OCI-M1 (cell line): ENCODE results near the gene HS6ST1.

Source experiments
- DNase-seq: peaks from one replicate; lab custom pipeline; 2025; lab: John Stamatoyannopoulos, UW

HS6ST1 gene, protein sequence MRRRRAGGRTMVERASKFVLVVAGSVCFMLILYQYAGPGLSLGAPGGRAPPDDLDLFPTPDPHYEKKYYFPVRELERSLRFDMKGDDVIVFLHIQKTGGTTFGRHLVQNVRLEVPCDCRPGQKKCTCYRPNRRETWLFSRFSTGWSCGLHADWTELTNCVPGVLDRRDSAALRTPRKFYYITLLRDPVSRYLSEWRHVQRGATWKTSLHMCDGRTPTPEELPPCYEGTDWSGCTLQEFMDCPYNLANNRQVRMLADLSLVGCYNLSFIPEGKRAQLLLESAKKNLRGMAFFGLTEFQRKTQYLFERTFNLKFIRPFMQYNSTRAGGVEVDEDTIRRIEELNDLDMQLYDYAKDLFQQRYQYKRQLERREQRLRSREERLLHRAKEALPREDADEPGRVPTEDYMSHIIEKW

DNA sequence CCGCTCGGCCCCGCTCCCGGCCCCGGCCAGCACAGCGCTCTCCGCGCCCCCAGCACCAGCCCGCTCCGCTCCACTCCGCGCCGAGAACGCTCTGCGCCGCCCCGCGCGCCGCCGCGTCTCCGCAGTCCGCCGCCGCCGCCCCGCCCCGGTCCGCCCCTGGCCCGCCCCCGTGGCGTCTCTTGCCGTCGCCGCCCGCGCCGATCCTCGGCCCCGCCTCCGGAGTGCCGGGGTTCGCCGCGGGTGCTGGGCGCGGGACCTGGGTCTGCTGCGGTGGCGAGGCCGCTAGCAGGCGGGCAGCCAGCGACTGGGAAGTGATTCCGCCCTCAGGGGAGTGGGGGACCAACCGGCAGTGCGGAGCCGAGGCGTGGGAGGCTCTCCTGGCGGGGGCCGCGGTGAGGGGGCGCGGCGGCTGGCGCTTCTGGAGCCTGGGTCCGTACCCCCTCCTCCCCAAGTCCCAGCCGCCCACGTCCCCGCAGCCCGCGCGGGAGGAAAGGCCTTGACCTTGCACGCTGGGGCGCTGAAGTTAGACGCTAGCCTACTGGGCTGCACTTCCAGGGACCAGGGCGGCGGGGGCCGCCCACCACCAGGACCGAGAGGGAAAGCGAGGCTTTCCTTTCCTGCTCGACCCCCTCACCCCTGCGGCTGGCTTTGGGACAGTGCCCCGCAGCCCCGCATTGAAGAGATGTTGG is at the start of gene HS6ST1:
Gene HS6ST1 (minus strand): TSS at position 93 of the 689 bp plus-strand sequence. CDS start 305 bp downstream, outside the sequence.
- peak; percentile 87 for DNase-seq

DNA sequence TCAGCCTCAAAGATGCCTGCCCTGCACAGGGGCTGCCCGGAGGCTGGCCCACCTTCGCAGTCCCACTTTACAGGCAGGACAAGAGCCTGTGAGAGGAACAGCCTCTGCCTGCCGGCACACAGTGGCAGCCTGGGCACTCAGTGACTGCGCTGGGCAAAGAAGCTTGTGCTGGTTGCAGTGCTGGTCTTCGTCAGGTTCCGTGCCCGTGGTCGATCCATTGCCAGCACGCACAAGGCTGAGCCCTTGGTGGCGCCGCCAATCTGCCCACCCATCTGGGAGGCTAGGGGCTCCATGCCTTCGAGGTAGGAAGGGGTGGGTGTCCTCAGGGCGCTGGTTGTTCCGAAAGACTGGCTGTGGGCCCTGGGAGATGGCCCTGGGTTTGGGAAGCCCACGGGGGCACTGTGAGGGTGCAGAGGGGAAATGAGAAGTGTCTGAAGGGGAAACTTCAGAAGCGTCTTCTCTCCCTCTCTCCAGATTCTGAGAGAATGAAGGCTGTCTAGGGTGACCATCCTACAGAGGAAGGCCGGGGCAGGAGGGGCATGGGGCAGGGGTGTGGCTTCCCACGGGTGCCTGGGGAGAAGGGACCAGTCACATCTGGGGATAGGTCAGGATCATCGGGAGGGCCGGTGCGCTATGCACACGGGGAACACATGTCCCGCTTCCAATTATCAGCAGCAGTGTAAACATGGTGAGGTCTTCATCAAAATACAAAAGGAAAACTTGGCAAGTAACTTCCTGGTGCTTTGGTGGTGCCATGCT is 49.1 kb upstream of the HS6ST1 start:
- no peak for DNase-seq

DNA sequence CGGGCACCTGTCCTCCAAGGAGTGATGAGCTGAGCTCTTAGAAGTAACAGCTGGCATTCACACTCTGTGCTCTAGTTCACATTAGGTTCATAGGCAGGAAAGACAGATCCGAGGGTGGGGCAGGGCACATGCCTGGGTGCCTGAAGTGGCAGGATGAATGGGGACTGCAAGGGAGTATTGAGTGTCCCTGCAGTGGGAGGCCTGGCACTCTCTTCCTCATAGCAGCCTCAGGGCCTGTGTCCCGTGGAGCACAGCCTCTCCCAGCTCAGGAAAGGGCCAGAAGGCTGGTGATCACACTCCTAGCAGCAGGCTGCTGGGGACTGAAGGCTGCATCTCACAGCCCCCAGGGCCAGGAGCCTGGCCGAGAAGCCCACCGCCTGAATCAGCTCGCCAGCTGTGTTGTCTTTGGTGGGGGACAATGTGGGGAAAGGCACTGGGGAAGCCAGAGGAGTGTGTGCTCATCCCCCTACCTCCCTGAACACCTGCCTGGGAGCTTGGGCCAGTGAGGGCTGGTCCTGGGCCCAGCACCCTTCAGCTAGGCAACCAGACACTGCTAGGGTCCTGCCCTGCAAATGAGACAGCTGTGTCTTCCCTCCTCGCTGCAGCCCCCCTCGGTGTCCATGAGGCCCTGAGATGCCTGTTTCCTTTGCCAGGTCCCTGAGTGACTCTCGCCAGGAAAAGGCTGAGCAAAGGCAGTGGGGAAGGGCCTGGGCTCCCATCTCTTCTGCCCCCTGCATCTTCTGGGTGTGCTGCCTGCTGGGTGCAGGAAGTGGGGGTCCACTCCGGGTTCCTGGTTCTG is 48.2 kb upstream of the HS6ST1 start:
- DNase-seq = no peak

DNA sequence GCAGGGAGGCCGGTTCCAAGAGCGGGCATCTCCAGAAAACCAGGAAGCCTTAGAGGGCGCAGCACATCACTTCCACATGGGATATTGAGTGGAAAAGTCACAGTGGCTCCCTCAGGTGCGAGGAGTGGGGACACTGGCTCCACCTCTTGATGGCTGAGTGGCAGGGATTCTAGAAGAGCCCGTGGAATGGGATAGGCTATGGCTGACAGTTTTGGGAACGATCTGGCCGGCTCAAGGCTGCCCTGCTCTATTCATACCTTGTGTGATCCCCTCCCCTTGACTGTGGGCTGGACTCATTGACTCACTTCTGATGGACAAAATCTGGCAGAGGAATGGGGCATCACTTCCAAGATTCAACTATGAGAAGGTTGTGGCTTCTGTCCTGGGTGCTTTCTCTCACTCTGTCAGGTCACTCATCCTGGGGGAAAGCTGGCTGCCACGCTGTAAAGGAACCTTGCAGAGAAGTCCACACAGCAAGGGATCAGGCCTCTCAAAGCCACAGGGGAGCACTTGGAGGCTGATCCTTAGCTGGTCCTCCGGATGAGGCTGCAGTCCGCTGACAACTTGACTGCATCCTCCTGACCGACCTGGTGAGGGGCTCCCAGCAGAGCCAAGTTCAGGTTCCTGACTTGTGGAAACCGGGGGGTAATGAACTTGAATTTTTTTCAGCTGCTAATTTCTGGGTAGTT is 46.7 kb upstream of the HS6ST1 start:
- no peak for DNase-seq

DNA sequence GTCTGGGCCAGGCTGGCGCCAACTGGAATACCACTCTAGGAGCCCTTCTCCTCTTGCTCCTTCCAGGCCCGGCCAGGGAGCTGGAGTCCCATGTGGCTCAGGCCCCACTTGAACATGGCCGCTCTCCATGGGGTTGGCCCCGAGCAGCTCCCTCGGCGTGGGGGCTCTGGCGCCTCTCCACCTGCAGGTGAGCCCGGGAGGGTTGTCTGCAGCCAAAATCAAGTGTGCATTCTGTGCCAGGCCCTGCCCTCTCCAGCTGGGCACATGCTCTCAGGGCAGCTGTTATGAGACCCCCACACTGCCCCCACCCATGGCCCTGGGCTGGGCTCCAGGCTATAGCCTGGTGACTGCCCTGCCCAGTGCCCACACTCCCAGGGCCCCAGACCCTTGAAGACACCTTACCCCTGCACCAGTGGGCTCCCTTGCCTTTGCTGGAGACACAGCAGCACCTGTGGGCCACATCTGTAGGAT is 45.8 kb upstream of the HS6ST1 start:
- no peak for DNase-seq

DNA sequence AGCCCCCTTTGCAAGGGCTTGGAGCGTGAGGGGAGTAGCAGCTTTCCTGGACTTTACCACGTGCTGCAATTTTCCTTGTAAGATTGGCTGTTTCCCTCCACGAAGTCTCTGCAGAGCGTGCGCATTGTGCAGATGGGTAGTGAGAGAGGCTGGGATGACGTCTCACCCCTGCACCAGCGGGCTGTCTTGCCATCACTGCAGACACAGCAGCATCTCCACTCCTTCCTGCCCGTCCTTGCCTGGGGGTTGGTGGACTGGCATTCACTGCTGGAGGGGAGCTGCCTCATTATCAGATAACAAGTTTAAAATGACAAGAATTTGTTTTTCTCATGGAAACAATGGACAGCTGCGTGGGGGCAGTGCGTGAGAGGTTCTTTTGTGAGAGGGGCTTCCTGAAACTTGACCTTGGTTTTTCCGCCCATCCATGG is 45.3 kb upstream of the HS6ST1 start:
- DNase-seq = no peak

DNA sequence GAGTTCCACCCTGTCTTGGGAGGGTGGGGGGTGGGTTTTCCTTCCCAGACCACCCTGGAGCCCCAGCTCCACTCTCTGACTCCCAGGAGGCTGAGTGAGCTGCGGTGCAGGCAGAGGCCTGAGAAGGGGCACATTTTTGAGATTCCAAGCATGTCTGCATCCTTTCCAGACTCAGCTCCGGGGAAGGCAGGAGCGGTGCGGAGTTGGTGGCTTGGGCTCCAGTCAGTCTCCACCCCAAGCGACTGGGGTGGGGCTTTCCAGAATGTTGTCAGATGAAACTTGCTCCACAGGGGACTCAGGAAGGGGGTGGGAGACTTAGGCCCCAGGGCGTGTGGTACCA is 44.2 kb upstream of the HS6ST1 start:
- DNase-seq = no peak

DNA sequence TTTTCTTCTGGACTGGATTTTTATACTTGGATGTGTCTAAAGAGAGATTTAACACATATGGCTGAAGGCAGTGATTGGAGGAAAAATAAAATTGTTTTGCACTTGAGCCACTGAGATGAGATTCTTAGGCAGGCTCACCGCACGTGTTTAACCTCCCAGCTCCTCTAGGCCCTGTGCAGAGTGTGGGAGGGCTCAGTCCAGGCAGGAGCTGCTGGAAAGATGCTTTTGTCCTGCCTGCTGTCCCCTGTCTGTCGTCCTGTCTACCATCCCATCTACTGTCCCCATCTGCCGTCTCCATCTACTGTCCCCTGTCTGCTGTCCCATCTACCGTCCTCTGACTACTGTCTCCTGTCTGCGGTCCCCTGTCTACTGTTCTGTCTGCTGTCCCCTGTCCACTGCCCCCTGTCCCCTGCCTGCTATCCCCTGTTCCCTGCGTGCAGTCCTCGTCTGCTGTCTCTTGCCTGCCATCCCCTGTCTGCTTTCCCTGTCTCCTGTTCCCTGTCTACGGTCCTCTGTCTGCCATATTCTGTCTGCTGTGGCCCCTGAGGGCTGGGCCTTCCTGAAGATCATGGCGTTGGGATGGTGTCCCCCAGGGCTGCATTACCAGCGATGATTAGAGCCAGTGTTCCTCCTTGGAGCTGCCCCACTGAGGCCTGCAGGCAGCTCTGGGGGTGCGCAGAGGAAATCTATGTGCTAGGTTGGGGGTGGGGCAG is 43.7 kb upstream of the HS6ST1 start:
- no peak for DNase-seq

DNA sequence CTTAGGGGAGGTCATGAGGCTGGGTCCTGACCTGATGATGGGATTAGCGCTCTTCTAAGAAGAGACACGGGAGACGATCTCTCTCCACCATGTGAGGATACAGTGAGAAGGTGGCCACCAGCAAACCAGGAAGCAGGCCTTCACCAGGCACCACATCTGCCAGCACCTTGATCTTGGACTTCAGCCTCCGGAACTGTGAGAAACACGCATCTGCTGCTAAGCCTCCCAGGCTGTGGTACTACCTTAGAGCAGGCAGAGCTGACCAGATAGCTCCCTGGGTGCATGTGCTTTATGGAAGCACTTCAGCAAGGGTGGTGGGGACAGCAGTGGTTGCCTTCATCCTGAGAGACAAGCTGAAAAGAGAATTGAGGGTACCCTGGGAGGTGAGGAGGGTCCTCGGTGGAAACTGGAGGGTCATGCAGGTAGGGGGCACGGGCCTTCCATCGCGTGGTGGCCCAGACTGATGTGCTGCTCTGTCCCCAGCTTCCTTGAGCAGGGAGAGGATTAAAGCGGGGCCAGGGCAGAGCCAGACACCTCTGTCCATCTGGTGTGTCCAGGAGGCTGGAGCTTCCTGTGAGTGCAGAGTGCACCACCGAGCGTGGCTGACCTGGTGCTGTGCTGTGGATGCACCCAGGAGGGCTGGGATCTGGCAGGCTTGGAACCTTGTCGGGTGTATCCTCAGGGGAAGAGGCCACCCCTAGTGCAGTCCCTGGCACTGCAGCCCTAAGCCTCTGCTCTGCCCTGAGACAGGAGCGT is 42.9 kb upstream of the HS6ST1 start:
- no peak for DNase-seq

DNA sequence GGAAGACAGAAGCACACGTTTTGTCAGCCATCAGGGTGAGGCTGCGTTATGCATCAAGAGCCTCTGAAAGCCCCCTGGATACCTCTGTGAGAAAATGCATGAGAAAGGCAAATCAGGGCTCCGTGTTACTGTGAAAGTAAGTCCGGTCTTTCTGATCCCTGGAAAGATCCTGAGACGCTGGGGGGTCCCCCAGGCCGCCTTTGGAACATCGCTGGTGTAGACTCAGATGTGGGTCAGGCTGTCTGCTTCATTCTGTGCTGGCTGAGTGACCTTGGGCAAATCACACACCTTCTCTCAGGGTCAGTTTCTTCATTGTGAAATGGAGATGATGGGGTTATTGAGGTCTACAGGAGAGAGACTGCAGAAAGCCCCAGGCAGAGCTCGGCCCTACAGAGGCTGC is 42.0 kb upstream of the HS6ST1 start:
- no peak for DNase-seq

DNA sequence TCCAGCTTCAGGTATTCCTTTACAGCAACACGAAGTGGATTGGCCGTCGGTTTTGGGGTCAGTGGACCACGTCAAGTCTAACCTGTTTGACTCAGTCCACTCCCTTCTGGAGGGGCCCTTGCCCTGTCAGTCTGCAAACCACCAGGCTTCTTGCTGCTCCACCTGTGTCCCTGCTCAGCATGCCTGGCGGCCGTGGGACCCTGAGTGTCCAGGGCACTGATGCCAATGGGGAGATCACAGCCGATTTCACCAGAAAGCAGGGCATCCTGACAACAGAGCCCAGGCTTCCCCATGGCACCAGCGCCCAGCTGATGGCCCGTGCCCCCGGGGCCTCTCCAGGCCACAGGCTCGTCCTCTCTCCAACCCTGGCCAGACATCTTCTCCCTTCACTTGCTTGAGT is 41.2 kb upstream of the HS6ST1 start:
- no peak for DNase-seq

DNA sequence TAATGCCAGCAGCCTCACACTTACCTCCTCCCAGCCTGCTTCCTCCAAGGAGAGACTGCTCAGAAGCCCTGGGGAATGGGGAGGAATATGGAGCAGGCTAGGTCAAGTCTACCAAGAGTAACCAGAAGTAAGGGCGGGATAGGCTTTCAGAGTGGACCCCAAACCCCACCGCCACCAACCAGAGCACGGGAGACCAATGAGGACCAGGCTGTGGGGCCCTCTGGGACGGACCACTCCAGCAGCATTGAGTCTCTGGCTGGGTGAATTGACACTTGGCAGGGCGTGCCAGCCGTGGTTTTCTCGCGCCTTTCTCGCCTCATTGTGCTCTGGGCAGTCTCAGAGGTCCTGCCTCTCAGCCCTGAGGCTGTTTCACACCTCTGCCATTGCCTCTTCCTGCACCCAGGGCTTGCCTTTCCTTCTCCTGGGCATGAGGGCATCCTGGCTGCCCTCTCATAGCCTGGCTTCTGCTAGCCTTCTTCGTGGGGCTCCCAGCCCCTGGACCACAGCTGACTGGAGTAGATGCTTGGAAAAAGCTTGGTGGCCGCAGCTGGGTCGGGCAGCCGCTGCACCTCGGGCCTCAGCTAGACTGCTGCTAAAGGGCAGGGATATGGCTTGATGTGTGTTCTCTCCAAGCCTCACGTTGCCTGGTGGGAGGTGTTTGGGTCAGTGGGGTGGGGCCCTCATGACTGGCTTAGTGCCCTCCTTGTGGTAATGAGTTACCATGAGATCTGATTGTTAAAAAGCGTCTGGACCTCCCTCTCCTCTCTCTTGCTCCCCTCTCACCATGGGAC is 40.5 kb upstream of the HS6ST1 start:
- no peak for DNase-seq

DNA sequence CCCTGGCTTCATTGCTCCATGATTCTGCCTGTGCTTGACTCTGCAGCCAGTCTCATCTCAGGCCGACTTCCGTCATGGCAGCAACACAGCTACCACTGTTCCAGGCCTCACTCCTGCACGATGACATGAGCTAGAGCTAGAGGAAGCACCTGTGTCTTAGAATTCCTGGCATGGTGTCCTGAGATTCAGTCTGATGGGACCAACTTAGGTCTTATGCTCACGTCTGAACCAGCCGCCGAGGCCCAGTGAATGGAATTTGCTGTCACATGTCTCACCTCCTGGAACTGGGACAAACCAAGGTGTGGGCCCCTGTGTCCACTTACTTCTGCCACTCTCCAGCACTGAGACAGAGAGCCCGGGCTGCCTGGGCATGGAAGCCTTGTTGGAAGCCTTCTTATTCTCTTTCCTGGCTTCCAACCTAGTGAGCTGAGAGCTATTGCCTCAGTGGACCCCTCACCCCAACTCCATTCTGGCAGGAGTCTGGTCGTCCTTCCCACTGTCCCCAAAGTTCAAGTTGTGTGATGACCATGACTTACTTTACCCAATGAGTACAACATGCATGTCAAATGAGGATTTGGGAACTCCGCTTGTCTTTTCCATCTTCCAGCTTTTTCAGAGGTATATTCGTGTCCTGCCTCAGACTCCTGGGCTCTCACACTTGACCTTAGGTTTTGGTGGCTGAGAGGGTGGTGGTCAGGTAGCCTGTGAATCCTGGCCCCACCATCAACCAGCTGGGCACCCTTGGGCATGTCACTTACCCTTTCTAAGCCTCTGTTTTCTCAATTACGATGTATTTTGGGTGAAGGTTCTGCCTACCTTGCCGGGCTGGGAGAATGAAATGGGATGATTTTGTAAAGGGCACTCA is 39.1 kb upstream of the HS6ST1 start:
- DNase-seq = no peak

DNA sequence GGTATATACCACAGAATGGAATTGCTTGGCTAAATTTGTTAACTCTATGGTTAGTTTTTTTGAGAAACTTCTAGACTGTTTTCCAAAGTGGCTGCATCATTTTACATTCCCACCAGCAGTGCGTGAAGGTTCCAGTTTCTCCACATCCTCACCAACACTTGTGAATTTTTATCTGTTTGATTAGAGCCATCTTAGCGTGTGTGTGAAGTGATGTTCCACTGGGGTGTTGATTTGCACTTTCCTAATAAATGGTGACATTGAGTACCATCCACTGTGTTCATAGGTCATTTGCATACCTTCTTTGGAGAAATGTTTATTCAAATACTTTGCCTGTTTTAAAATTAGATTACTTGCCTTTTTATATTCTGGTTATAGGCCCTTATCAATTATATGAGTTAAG is 37.5 kb upstream of the HS6ST1 start:
- no peak for DNase-seq

DNA sequence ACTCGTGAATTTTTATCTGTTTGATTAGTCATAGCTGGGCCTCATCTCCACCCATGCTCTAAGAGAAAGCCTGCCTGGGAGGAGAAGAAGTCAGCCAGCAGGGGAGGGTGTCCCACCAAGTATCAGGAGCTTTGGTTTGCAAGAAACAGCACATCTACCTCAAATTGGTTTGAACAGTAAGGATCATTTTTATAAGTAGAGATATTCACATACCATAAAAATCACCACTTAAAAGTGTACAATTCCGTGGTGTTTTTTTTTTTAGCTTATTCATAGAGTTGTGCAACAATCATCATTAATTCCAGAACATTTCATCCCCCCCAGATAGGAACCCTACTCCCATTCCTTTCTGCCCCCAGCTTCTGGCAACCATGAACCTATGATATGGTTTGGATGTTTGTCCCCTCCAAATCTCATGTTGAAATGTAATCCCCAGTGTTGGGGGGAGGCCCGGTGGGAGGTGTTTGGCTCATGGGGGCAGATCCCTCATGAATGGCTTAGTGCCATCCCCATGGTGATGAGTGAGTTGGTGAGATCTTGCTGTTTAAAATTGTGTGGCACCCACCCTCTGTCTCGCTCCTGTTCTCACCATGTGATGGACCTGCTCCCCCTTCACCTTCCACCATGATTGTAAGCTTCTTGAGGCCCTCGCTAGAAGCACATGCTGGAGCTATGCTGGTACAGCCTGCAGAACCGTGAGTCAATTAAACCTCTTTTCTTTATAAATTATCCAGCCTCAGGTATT is 36.2 kb upstream of the HS6ST1 start:
- DNase-seq = peak; percentile 31

DNA sequence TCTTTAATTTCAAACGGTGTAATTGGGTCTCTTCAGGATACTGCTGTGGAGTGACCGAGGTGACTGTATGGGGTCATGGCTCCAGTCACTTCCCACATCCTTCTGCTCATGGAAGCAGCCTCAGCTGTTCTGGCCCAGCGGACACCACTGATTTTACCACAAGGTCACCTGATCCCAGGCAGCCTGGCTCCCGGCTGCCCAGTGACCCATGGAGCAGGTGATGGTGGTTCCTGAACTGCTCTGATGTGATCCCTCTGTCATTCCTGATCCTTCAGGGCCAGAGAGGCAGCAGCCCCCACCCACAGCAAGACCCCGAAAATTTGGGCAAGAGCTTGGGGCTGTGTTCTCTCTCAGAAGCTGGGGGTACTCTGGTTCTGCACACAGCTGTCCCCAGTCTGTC is 35.5 kb upstream of the HS6ST1 start:
- DNase-seq = no peak

DNA sequence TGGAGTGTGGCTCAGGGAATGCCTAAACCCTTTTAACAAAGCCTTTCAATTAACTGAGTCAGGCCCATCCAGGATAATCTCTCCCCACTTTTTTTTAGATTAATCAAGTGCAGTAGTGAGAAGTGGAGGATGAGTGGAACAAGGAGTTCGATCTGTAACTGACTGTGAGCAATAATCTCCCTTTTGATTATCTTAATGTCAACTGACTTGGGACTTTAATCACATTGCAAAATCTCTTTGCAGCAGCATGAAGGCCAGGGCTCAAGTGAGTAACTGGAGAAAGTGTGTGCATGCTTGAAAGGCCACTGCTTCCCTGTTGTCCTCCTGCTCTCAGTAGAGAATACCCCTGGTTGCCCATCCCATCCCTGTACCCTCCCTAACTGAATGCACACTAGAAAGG is 32.1 kb upstream of the HS6ST1 start:
- DNase-seq = no peak
